HepG2 (cell line): Measurements from ENCODE around the gene BCAS3. TPM values are rescaled to one million over a fixed set of nuclear protein-coding genes. Genes with fewer than 3 reads are reported as not detected.

Experiments
- FLYWCH1 ChIP-seq: sonication (generic); formaldehyde crosslinking; IDR thresholded peaks from 2 replicates; pipeline ENCODE4 v1.8.1; 2023; ENCODE audit warnings: mild to moderate bottlenecking, missing genetic modification reagents
- FOSL1 ChIP-seq: sonication (generic); formaldehyde crosslinking; IDR thresholded peaks from 2 replicates; pipeline ENCODE4 v1.9.0; 2021; ENCODE audit warnings: missing genetic modification reagents, borderline replicate concordance
- HNRNPUL1 ChIP-seq: fragments of 200-400 bp; formaldehyde crosslinking; IDR thresholded peaks from 2 replicates; pipeline ENCODE4 v1.6.1; 2017; ENCODE audit warnings: low read depth, mild to moderate bottlenecking, low read length, moderate library complexity
- PAWR ChIP-seq: sonication (generic); formaldehyde crosslinking; IDR thresholded peaks from 2 replicates; pipeline ENCODE4 v1.4.0; 2020; ENCODE audit warnings: missing genetic modification reagents, mild to moderate bottlenecking, borderline replicate concordance
- PRDM10 ChIP-seq: sonication (generic); formaldehyde crosslinking; IDR thresholded peaks from 2 replicates; pipeline ENCODE4 v1.4.0; 2020; ENCODE audit warnings: low read depth, missing genetic modification reagents
- TAF1 ChIP-seq: sonication (generic); formaldehyde crosslinking; IDR thresholded peaks from 2 replicates; pipeline ENCODE4 v1.4.0; 2020; ENCODE audit warnings: missing genetic modification reagents
- THAP9 ChIP-seq: sonication (generic); formaldehyde crosslinking; IDR thresholded peaks from 2 replicates; pipeline ENCODE4; 2020; ENCODE audit warnings: missing genetic modification reagents, mild to moderate bottlenecking, borderline replicate concordance
- ZBTB21 ChIP-seq: sonication (generic); formaldehyde crosslinking; IDR thresholded peaks from 2 replicates; pipeline ENCODE4 v1.4.0; 2020; ENCODE audit warnings: missing genetic modification reagents
- ZMYM3 ChIP-seq: sonication (generic); formaldehyde crosslinking; IDR thresholded peaks from 2 replicates; pipeline ENCODE4 v1.5.1; 2020; ENCODE audit warnings: mild to moderate bottlenecking, missing genetic modification reagents
- ZNF230 ChIP-seq: sonication (generic); formaldehyde crosslinking; IDR thresholded peaks from 2 replicates; pipeline ENCODE4 v1.4.0; 2020; ENCODE audit warnings: mild to moderate bottlenecking, missing genetic modification reagents
- ZNF576 ChIP-seq: sonication (generic); formaldehyde crosslinking; IDR thresholded peaks from 2 replicates; pipeline ENCODE4 v1.4.0; 2020; ENCODE audit warnings: mild to moderate bottlenecking, missing genetic modification reagents
- ZNF614 ChIP-seq: IDR thresholded peaks from 2 replicates; pipeline ENCODE4 v1.6.1; 2018; ENCODE audit warnings: missing biosample characterization, missing genetic modification reagents, inconsistent platforms, borderline replicate concordance
- ZNF782 ChIP-seq: sonication (generic); formaldehyde crosslinking; IDR thresholded peaks from 2 replicates; pipeline ENCODE4 v1.4.0; 2020; ENCODE audit warnings: missing genetic modification reagents, mild to moderate bottlenecking, borderline replicate concordance
- ZSCAN9 ChIP-seq: IDR thresholded peaks from 2 replicates; pipeline ENCODE4 v1.6.1; 2016; ENCODE audit warnings: borderline replicate concordance
- polyA plus RNA-seq, 8 experiments: library from polyadenylated mRNA; depleted of rRNA in 3 of 8; stranded (reverse) in 7 of 8; unstranded in 1 of 8; fragments of >200 nt; fragmentation: Illumina TruSeq in 4 of 8; extraction: Trizol in 4 of 8; gene quantifications; 2 replicates each; pipeline versions ENCODE4 v1.2.1 to v1.2.3, GENCODE V29; 2011 to 2016; ENCODE audit warnings: low read depth in 4 of 8, missing spikeins in 1 of 8, mixed read lengths in 1 of 8; ENCODE audit not compliant: insufficient read depth in 1 of 8
- total RNA-seq, 5 experiments: library from RNA; depleted of rRNA; stranded (reverse); fragments of >200 nt; fragmentation: Illumina TruSeq; extraction: Trizol; gene quantifications; 2 replicates each; pipeline ENCODE4 v1.2.3, GENCODE V29; 2016; ENCODE audit warnings: low read depth in 1 of 5
- TF ChIP-seq, protein P1 (sequence below): sonication (generic); formaldehyde crosslinking; IDR thresholded peaks from 2 replicates; pipeline ENCODE4 v1.4.0; 2020; ENCODE audit warnings: mild to moderate bottlenecking, missing genetic modification reagents
- TF ChIP-seq, protein P2 (sequence below): sonication (generic); formaldehyde crosslinking; IDR thresholded peaks from 2 replicates; pipeline ENCODE4 v1.4.0; 2020; ENCODE audit warnings: mild to moderate bottlenecking, missing genetic modification reagents

Gene BCAS3
- total and polyA plus RNA-seq, 2 of the 13 experiments (the other 11 are each of a cell fraction or from before 2014, with no cell fraction given), result 10.7 to 11.2 TPM

DNA sequence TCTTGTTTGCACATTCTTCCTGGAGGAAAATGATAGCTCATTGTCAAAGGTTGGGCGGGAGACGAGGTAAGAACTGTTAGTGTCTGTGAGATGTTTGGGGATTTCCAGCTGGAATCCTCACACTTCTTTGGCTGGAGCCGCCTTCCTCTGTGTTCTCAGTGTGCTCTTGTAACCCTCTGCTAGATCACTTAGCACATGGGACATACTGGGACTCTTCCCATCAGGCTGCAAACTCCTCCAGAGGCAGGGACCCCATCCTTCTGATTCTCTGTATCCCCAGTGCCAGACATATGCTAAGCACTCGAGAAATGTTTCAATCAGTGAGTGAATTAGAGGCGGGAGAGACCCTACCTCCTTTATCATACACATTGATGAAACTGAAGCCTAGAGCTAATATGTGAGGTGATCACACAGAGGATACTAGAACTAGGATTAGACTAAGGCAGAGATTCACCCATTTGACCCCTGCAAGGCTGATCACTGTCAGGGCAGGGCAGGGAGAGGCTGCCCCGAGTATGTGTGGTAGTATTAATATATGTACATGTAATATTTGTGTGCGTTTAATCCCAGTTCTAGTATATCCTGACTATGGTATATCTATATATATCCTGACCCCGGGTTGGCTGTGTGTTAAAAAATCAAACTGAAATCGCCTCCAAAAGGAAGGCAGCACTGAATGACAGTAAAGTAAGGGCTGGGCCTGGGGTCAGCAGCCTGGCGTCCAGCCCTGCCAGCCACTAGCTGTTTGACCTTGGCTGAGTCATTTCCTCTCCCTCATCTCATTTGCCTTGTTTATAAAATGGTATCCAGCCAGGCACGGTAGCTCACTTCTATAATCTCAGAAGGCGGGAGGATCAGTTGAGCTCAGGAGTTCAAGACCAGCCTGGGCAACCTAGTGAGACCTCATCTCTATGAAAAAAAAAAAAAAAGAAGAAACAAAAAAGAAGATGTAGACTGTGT lies 646.5 kb downstream of the BCAS3 start (continued):
- TF ChIP-seq ZSCAN9 (CRISPR knock-in tag) (no peak), ZNF614 (CRISPR knock-in tag) (no peak), HNRNPUL1 (no peak), ZNF782 (CRISPR knock-in tag) (no peak), ZNF230 (CRISPR knock-in tag) (no peak), ZNF576 (CRISPR knock-in tag) (no peak), FLYWCH1 (CRISPR knock-in tag) (no peak), FOSL1 (CRISPR knock-in tag) (peak; percentile 73), TAF1 (no peak), ZBTB21 (CRISPR knock-in tag) (no peak), PAWR (CRISPR knock-in tag) (no peak), THAP9 (CRISPR knock-in tag) (peak; percentile 69), PRDM10 (CRISPR knock-in tag) (no peak), ZMYM3 (CRISPR knock-in tag) (peak; percentile 59; the same call in 1 of the 2 replicates)
- TF ChIP-seq, protein P1, sequence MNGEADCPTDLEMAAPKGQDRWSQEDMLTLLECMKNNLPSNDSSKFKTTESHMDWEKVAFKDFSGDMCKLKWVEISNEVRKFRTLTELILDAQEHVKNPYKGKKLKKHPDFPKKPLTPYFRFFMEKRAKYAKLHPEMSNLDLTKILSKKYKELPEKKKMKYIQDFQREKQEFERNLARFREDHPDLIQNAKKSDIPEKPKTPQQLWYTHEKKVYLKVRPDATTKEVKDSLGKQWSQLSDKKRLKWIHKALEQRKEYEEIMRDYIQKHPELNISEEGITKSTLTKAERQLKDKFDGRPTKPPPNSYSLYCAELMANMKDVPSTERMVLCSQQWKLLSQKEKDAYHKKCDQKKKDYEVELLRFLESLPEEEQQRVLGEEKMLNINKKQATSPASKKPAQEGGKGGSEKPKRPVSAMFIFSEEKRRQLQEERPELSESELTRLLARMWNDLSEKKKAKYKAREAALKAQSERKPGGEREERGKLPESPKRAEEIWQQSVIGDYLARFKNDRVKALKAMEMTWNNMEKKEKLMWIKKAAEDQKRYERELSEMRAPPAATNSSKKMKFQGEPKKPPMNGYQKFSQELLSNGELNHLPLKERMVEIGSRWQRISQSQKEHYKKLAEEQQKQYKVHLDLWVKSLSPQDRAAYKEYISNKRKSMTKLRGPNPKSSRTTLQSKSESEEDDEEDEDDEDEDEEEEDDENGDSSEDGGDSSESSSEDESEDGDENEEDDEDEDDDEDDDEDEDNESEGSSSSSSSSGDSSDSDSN, result no peak
- TF ChIP-seq, protein P2, sequence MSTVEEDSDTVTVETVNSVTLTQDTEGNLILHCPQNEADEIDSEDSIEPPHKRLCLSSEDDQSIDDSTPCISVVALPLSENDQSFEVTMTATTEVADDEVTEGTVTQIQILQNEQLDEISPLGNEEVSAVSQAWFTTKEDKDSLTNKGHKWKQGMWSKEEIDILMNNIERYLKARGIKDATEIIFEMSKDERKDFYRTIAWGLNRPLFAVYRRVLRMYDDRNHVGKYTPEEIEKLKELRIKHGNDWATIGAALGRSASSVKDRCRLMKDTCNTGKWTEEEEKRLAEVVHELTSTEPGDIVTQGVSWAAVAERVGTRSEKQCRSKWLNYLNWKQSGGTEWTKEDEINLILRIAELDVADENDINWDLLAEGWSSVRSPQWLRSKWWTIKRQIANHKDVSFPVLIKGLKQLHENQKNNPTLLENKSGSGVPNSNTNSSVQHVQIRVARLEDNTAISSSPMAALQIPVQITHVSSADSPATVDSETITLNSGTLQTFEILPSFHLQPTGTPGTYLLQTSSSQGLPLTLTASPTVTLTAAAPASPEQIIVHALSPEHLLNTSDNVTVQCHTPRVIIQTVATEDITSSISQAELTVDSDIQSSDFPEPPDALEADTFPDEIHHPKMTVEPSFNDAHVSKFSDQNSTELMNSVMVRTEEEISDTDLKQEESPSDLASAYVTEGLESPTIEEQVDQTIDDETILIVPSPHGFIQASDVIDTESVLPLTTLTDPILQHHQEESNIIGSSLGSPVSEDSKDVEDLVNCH (CRISPR knock-in tag), result no peak
